NCI-H2196 treated with DMSO at 0.1 percent for 48 hours (cell line): ENCODE results near the gene PDIA4.
"Not testable (repeated sequence)": the region's sequence is repeated elsewhere in the genome, so short reads cannot be mapped to it uniquely, and the experiment has no call there.

Source experiments
- DNase-seq: peaks from one replicate; lab custom pipeline; 2025; ENCODE audit not compliant: unreplicated experiment; lab: John Stamatoyannopoulos, UW

Gene PDIA4

DNA sequence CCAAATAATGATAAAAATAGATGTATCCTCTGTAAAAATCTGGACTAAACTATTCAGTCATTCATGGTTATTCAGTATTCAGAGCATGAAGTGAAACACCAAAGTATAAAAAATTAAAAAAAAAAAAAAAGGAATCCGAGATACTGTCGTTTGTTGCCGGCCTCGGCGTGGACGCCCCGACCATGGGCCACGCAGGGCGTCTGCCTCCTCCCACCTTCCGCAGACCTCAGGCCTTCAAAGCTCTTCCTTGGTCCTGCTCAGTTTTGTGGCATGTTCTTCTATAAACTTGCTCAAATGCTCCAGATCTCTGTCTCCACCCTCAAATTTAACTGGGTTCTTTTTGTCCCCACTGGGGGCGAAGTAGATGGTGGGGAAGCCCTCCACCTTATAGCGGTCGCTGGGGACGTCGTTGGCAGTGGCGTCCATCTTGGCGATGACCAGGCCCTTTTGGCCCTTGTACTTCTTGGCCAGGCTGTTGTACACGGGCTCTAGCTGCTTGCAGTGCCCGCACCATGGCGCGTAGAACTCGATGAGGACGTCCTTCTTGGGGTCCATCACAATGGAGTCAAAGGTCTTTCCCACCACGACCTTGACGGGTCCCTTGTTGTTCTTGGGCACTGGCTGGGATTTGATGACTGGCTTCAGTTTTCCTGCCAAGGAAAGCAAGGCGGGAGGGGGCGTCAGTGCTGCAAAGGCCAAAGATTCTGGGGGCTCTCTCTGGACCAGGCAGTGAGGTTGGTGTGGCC lies 24.6 kb downstream of the PDIA4 start:
- no peak for DNase-seq

DNA sequence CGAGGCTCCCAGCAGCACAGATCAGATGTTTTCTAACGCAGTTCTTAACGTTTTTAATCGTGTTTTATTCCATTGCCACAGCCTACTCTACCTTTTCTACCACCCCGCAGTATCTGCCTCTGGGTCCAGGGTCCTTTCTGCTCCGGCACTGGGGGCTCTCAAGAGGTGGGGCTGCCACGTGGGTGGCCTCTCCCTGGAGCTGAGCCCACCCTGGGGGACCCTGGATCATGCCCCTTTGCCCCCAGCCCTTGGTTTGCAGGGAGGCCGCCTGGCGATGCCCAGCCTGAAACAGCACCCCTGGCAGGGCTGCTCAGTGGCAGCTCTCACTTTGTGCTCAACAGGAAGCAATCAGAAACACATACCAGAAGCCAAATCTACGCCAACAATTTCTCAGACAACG lies 25.3 kb downstream of the PDIA4 start:
- DNase-seq, result no peak

DNA sequence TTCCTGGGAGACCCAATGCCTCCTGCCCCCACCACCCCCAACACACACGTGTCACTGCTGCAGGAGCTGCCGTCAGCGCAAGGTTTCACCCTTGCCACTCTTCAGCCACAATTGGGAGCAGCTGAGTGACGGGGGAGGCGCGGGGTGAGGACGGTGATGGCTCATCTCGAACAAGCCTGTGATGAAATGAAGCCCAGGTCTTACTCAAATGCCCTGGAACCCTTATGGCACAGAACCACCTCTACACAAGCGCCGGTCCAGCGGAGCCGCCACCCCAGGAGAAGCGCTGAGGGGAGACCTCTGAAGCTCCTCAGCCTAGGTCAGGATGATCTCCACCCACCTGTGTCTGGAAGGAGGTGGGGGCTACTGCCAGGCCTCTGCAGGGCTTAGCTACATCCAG lies 25.7 kb downstream of the PDIA4 start:
- DNase-seq, result no peak

DNA sequence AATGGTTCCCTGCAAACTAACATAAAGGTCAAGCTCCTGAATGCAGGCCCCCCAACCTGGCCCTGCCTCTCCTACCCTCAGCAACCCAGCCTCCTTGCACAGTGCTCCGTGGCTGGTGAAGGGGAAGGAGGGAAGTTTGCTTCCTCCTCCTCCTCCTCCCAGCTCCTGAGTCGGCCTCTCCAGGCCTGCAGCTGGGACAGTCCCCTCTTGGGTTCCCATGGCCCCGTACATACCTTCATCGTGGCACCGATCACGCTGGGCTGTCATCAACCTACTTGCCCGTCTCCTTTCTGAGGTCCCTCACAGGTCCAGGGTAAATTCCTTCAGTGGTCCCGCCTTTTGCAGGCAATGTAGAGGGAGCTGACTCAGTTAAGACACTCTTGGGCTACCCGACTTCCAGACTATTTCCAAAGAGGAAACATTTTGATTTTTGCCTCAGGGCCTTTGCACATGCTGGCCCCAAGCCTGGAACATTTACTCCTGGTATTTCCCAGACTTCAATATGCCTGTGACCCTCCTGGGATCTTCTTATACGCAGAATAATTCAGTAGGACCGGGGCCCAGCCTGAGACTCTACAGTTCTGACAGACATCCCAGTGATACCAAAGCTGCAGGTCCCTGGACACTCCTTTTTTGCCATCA lies 26.8 kb downstream of the PDIA4 start:
- DNase-seq, result no peak

DNA sequence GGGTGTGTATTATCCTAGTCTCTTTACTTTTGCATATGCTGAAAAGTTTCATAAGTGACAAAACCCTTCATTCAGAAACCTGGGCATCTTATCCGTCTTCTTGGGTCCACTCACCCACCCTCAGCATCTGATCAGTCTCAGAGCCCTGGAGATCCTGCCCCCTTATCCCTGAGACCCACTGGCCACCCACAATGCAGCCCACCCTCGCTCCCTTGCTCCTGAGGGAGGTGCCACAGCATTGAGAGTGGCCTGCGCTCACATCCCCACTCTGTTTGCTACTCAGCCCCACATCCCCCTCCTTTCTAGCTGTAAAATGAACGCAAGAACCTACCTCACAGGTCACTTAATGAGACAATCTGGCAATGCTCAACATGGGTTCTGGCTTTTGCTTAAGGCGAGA lies 27.3 kb downstream of the PDIA4 start:
- no peak for DNase-seq

DNA sequence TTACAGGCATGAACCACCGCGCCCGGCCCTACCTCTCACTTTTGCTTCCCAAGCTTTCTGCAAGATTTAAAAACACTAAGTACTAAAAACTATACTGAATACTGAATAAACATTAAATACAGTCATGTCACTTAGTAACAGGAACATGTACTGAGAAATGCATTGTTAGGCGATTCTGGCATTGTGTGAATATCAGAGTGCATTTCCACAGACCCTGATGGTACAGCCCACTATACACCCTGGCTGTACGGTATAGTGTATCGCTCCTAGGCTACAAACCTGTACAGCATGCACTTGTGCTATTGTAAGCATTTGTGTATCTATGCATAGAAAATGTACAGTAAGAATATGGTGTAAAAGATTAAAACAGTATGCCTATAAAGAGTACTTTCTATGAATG lies 29.1 kb downstream of the PDIA4 start:
- DNase-seq, result no peak

DNA sequence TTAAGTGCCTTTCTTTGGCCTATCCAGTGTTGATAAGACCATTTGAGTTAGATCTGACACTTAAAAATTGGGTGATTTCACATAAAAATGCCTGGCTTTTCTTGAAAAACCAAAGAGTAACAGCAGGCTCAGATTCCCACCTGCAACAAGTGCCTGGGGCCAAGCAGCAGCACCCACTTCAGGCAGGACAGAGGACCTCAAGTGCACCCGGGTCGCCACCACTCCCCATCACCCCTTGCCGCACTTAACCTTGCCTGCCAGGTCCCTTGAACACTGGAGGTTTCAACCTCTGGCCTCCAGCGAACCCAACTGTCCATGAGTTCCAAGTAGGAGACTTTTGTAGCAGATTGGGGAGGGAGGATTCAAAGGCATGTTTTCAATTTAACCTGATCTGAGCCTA lies 30.8 kb downstream of the PDIA4 start:
- DNase-seq, result no peak

DNA sequence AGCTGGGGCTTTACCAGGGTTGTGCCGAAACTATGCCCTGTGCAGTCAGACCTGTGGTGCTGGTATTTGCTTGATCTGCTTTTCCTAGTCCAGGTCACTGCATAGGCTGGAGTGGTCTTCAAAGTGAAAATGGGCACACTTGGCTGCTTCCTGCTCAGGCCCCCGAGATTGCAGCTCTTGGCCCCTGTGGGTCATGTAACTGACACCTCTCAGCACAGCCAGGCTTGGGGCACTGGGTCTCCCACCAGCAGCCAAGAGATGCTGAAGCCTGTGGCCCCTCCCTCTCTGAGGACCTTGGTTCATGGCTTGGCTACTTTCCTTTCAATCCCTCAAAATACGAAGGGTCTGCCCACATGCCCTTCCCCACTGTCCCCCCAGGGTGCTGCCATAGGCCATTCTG lies 33.7 kb downstream of the PDIA4 start:
- DNase-seq, result no peak

DNA sequence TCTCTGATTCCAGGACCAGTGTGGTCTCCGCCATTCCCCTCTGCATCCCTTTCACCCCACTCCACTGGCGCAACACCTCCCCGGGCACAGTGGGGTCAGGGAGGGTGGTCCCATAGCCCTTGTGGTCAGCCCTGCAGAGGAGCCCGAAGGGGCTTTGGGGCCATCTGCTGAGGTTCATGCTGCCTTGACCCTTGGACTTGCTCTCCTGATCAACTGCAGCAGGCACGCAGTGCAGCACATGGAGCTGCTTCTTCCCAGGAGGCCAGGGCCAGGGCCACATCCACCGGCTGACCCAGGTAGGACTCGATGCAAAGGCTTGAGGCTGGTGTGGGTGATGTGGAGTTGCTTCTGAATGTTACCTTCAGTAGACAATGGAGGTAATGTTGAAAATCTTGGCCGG lies 35.1 kb downstream of the PDIA4 start:
- no peak for DNase-seq

DNA sequence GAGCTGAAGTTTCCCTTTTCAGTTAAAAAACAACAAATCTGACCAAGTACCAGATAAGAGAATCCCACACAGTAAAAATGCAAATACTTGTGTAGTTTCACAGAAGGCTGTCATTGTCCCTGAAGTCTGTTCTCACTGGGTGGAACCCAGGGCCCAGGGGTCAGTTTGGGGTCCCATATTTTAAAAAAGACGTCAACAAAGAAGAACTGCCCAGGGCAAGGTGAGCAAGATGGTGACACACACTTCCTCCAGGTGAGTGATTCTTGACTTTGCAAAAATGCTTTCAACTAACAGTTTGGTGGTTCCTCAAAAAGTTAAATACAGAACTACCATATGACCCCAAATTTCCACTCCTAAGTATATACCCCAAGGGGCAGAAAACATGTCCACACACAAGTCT lies 36.8 kb downstream of the PDIA4 start:
- no peak for DNase-seq

DNA sequence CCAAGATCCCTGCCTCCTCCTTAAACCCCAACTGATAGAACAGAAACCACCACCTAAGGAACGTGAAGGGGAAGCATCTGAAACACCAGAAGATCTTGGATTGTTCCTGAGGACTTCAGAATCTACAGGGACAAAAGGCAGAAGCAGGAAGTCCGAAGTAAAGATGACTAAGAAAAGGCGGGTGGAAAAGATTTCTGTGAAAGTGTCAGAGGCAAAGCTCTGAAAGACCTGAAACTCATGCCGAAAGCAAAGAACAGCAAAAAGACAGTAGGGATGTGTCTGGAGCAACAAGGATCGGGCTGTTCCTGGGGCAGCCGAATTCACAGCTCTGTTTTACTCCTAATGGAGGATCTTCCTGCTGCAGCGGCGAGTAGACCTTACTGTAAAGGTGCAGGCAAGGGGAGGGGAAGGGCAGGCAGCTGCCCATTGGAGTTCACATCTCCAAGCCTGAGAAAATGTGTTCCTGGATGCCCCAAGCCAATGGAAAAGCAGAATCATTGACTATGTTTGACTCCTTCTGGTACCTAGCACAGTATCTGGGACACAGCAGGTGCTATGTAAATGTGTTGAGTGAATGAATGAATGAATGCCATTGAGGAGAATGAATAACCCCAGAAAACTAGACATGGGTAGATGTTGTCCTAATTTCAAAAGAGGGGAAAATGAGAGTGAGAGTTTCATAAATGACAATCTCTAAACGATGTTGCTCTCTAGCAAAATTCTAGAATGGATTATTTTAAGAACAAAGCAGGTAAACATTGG lies 40.4 kb downstream of the PDIA4 start:
- DNase-seq, result no peak

DNA sequence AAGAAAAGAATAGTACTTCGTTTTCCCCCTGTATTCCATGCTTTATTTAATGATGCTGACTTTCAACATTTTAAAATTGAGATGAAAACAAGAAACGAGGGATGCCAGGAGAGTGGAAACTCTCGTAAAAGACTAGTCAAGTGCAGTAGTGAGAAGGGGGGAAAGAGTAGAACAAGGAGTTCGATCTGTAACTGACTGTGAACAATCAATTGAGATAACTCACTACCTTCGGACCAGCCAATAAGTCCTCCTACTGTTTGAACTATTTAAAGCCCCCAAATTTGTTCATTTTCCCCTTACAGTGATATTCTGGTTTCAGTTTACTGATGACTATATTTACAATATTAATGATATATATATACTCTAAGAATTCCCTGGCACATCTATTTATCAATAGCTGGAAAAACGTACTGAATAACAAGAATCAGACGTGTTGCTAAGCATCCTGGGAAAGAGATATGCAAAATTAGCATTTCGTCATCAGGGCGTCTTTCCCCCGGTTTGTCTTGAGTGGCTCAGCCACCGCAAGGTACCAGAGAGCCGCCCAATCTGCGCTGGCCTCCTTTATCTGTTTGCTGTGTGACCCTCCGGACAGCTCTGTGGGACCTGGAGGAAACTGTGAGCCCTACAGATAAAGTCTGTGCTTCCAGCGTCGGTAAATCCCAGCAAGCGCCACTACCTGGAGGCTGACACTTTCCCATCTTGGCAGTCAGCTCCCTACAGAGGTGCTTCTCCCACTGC lies 41.1 kb downstream of the PDIA4 start:
- DNase-seq, result peak; percentile 78

DNA sequence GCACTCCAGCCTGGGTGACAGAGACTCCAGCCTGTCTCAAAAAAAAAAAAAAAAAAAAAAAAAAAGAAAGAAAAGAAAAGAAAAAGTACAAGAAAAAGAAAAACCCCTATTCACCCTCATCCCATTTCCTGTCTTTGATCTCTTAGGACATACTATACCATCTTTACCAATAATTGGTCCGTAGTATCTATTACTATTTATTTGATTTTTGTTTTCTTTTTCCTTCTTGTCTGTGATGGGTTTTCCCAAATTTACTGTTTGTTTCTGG lies 41.6 kb downstream of the PDIA4 start:
- no peak for DNase-seq

DNA sequence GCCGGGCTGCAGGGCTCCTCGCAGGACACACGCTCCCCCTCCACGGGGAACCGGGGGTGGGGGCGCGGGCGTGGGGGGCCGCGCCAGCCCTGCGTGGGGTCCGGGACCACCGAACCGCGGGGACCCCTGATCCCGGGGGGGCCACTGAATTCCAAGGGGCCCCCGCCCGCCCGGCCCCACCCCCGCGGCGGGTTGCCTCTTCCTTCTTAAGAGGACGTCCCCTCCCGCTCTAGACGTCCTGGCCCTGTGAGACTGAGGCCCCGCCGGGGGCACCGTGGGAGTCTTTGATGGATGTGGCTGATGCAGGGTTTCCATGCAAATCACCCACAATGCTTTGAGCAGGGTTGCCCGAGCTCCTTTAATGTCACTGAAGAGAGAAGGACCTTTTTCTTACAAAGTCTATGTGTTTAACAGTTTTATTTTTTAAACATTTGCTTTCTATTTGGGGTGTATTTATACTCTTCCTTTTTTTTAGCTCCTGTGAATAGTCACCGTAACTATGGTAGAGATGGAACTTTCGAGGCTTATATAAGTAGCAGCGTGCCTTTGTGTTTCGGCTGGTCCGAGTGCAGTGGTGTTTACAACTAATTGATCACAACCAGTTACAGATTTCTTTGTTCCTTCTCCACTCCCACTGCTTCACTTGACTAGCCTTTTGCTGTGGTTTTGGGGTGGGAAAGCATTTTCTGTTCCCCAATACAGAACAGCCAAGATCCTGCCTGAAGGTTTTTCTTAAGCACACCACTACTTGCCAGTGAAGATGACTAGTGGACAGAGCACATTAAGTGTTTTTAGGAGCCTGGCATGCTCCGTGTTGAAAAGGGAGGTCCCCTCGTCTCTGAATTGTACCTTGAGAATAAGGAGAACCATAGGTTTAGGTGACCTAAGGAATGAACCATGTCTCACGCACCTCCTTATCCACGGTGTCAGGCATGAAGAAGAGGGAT lies 44.8 kb downstream of the PDIA4 start:
- peak; percentile 42 for DNase-seq

DNA sequence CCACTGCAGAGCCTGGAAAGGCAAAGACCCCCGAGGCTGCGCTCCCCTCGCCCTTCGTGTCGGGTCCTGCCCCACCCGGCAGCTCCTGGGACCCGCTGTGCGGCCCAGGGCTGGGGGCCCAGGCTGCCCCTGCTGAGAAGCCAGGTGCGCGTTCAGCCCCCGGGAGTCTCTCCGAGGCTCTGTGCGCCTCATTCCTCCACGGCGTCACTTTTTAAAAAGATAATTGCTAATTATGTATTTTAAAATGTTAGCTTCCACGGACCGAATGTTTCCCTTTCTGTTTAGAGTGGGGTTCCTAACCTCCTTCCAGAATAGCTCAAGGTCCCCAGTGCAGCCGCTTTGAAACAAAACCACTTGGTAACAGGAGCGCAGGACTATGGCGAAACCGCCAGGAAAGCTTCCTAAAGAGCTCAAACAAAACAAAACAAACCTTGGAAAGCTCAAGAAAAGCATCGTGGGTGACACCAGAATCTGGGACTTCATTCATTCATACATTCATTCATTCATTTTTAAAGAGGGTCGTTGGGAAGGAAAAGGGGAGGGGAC lies 45.6 kb downstream of the PDIA4 start:
- DNase-seq, result no peak

DNA sequence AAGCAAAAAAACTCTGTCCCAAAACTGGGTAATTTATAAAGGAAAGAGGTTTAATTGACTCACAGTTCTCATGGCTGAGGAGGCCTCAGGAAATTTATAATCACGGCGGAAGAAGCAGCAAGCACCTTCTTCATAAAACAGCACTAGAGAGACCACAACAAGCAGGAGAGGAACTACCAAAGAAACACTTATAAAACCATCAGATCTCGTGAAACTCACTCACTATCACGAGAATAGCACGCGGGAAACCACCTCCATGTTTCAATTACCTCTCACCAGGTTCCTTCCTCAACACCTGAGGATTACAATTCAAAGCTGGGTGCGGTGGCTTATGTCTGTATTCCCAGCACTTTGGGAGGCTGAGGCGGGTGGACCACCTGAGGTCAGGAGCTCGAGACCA lies 48.5 kb downstream of the PDIA4 start:
- no peak for DNase-seq

DNA sequence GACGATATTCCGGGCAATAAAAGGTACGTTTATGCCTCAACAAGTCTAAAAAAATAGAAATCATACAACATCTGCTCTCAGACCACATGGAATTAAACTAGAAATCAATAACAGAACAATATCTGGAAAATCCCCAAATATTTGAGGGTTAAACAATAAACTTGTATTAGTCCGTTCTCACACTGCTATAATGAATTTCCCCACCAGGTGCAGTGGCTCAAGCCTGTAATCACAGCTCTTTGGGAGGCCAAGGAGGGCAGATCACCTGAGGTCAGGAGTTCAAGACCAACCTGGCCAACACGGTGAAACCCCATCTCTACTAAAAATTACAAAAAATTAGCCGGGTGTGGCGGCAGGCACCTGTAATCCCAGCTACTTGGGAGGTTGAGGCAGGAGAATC lies 49.2 kb downstream of the PDIA4 start:
- not testable (repeated sequence) for DNase-seq

DNA sequence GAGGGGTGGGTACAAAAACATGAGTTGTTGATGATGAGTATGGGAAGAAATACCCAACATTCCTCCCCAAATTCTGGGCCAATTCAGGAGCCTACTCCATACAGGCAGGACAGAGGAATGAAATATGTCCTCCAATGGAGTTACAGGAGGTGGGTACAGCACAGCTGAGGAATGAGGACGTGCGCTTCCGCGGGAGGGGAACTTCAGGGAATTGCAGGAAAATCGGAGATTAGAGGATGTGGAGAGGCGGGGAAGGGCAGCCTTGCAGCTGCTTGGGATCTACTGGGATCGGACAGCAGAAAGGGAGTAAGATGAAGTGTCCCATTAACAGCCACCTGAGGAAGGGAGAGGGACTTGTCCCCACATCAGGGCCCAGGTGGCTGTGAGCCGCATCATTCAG lies 50.2 kb downstream of the PDIA4 start:
- no peak for DNase-seq

DNA sequence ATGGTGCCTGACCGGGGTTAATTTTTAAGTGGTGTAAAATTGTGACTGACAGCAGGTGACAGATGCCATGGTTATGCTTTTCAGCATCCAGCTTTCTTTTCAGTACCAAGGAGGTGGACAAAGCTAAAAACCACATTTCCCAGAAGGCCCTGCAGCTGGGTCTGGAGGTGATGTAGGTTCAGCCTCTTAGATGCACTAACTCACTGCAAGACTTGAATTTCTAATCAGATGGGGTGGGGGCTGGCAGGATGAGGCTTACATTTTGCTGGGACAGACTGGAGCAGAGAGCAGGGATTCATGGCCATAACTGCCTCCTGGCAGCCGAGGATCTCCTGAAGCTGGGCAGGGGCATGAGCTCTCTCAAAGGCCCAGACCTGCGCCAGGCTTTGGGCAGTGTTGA lies 52.4 kb downstream of the PDIA4 start:
- DNase-seq, result no peak

DNA sequence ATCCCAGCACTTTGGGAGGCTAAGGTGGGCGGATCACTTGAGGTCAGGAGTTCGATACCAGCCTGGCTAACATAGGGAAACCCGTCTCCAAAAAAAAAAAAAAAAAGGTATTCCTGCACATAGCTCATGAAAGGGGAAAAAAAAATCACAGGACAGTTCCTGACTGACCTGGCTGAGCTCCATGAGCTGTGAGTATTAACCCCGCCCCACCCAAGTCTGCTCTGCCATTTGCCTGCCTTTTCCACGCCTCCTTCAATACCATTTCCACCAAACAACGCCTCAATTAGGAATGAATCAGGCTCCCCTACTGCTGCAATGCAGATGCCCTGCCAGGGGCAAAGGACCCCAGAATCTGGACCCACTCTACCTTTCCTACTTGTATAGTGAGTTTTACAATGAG lies 55.0 kb downstream of the PDIA4 start:
- no peak for DNase-seq
